ENCODE results near the gene UNG. TPM values are rescaled to one million over a fixed set of nuclear protein-coding genes. Genes with fewer than 3 reads are reported as not detected.

Gene UNG
- total and polyA plus RNA-seq, 4 donors = 11.8 to 17.8 (median 14.9) TPM

DNA sequence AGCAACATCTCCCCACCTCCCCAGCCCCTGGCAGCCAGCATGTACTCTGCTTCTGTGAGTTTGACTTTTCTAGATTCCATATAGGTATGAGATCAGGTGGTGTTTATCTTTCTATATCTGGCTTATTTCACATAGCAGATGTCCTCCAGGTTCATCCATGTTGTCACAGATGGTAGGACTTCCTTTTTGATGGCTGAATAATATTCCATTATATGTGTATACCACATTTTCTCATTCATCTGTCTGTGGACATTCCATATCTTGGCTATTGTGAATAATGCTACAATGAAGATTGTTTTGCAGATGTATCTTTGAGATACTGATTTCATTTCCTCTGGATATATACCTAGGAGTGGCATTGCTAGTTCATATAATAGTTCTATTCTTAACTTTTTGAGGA, 22.5 kb upstream of the UNG start:
- H3K4me3 ChIP-seq = no peak overlapping the region
- ATAC-seq (ENCODE audit: insufficient read depth, low FRiP score) (no peak), DNase-seq (no peak)
- no peak overlapping the region for H3K9ac ChIP-seq (ENCODE audit: insufficient read depth in 1 of 2, low read length in 2 of 2)
- TF ChIP-seq, protein P1, sequence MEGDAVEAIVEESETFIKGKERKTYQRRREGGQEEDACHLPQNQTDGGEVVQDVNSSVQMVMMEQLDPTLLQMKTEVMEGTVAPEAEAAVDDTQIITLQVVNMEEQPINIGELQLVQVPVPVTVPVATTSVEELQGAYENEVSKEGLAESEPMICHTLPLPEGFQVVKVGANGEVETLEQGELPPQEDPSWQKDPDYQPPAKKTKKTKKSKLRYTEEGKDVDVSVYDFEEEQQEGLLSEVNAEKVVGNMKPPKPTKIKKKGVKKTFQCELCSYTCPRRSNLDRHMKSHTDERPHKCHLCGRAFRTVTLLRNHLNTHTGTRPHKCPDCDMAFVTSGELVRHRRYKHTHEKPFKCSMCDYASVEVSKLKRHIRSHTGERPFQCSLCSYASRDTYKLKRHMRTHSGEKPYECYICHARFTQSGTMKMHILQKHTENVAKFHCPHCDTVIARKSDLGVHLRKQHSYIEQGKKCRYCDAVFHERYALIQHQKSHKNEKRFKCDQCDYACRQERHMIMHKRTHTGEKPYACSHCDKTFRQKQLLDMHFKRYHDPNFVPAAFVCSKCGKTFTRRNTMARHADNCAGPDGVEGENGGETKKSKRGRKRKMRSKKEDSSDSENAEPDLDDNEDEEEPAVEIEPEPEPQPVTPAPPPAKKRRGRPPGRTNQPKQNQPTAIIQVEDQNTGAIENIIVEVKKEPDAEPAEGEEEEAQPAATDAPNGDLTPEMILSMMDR (IDR thresholded peaks at IDR 0.05; ENCODE audit: control extremely low read depth, extremely low read depth) = no peak
- H3K36me3 ChIP-seq (ENCODE audit: control insufficient read depth in 4 of 4, insufficient read depth in 4 of 4, low read length in 4 of 4) = peaks cover 17 to 55% (median 41%) of the 10 kb centered on the region in 4 donors
- H3K27ac ChIP-seq (ENCODE audit: low read depth in 1 of 2, low read length in 1 of 2) = no peak overlapping the region
- no peaks in the 10 kb centered on the region for H3K27me3 ChIP-seq (ENCODE audit: control insufficient read depth in 3 of 3, insufficient read depth in 3 of 3, low read length in 2 of 3)
- peaks cover 0 to 6% (median 0%) of the 10 kb centered on the region in 4 donors for H3K9me3 ChIP-seq (ENCODE audit: control insufficient read depth in 4 of 4, insufficient read depth in 3 of 4, low read length in 3 of 4)
- no peaks in the 10 kb centered on the region for H3K4me1 ChIP-seq (ENCODE audit: control insufficient read depth in 5 of 5, insufficient read depth in 5 of 5, low read length in 5 of 5)

DNA sequence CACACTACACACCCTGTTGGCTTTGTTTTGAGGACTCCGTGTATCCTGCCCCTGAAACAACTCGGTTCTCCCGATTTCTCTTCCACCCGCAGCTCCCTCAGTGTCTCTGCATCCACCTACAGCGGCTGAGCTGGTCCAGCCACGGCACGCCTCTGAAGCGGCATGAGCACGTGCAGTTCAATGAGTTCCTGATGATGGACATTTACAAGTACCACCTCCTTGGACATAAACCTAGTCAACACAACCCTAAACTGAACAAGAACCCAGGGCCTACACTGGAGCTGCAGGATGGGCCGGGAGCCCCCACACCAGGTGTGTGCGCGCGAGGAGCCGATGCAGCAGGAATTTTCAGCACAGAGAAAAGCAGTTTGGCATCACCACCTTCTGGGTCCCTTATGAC, 14.6 kb upstream of the UNG start:
- Histone ChIP-seq H3K4me1 (ENCODE audit: control insufficient read depth in 5 of 5, insufficient read depth in 5 of 5, low read length in 5 of 5) (no peaks in the 10 kb centered on the region), H3K9ac (ENCODE audit: insufficient read depth in 1 of 2, low read length in 2 of 2) (no peak overlapping the region), H3K27me3 (ENCODE audit: control insufficient read depth in 3 of 3, insufficient read depth in 3 of 3, low read length in 2 of 3) (no peaks in the 10 kb centered on the region), H3K9me3 (ENCODE audit: control insufficient read depth in 4 of 4, insufficient read depth in 3 of 4, low read length in 3 of 4) (peaks cover 0 to 2% (median under 1%) of the 10 kb centered on the region in 4 donors), H3K27ac (ENCODE audit: low read depth in 1 of 2, low read length in 1 of 2) (no peak overlapping the region), H3K36me3 (ENCODE audit: control insufficient read depth in 4 of 4, insufficient read depth in 4 of 4, low read length in 4 of 4) (peaks cover 23 to 53% (median 41%) of the 10 kb centered on the region in 4 donors), H3K4me3 (no peak overlapping the region)
- TF ChIP-seq, protein P1 (IDR thresholded peaks at IDR 0.05; ENCODE audit: control extremely low read depth, extremely low read depth) = no peak
- 94 to 96% methylated on average over 14 of the region's 14 CpGs for WGBS, 2 donors
- DNase-seq (no peak), ATAC-seq (ENCODE audit: insufficient read depth, low FRiP score) (no peak)

DNA sequence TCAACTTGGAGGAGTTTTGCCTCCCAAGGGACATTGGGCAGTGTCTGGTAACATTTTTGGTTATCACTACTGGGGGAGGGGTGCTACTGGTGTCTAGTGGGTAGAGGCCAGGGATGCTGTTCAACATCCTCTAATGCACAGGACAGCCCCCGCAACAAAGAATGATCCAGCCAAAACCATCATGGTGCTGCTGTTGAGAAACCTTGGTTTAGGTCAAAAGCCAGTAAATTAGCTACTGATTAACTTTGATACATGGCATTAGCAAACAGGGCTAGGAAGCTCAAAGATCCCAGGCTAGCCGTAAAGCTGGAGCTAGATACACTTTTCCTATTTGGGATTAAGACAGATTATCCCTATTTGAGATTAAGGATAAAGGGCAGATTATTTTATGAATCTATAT, 13.0 kb upstream of the UNG start:
- Histone ChIP-seq H3K4me1 (ENCODE audit: control insufficient read depth in 5 of 5, insufficient read depth in 5 of 5, low read length in 5 of 5) (no peaks in the 10 kb centered on the region), H3K9me3 (ENCODE audit: control insufficient read depth in 4 of 4, insufficient read depth in 3 of 4, low read length in 3 of 4) (peaks cover 0 to 2% (median 0%) of the 10 kb centered on the region in 4 donors), H3K4me3 (no peak overlapping the region), H3K27ac (ENCODE audit: low read depth in 1 of 2, low read length in 1 of 2) (no peak overlapping the region), H3K36me3 (ENCODE audit: control insufficient read depth in 4 of 4, insufficient read depth in 4 of 4, low read length in 4 of 4) (peaks cover 25 to 53% (median 42%) of the 10 kb centered on the region in 4 donors), H3K9ac (ENCODE audit: insufficient read depth in 1 of 2, low read length in 2 of 2) (no peak overlapping the region), H3K27me3 (ENCODE audit: control insufficient read depth in 3 of 3, insufficient read depth in 3 of 3, low read length in 2 of 3) (no peaks in the 10 kb centered on the region)
- TF ChIP-seq, protein P1 (IDR thresholded peaks at IDR 0.05; ENCODE audit: control extremely low read depth, extremely low read depth) = no peak
- no peak for DNase-seq
- WGBS, 2 donors = 92 to 97% methylated on average over 2 of the region's 2 CpGs
- no peak for ATAC-seq (ENCODE audit: insufficient read depth, low FRiP score)

DNA sequence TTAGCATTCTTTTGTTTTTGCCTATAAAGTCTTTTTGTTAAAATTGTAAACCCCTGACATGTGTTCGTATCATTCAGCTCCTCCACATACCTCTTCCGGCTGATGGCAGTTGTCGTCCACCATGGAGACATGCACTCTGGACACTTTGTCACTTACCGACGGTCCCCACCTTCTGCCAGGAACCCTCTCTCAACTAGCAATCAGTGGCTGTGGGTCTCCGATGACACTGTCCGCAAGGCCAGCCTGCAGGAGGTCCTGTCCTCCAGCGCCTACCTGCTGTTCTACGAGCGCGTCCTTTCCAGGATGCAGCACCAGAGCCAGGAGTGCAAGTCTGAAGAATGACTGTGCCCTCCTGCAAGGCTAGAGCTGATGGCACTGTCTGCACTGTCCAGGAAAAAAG, 11.8 kb upstream of the UNG start:
- Histone ChIP-seq H3K4me3 (no peak overlapping the region), H3K9me3 (ENCODE audit: control insufficient read depth in 4 of 4, insufficient read depth in 3 of 4, low read length in 3 of 4) (peaks cover 0 to 2% (median 0%) of the 10 kb centered on the region in 4 donors), H3K27me3 (ENCODE audit: control insufficient read depth in 3 of 3, insufficient read depth in 3 of 3, low read length in 2 of 3) (no peaks in the 10 kb centered on the region), H3K9ac (ENCODE audit: insufficient read depth in 1 of 2, low read length in 2 of 2) (no peak overlapping the region), H3K4me1 (ENCODE audit: control insufficient read depth in 5 of 5, insufficient read depth in 5 of 5, low read length in 5 of 5) (no peaks in the 10 kb centered on the region), H3K36me3 (ENCODE audit: control insufficient read depth in 4 of 4, insufficient read depth in 4 of 4, low read length in 4 of 4) (peaks cover 23 to 49% (median 40%) of the 10 kb centered on the region in 4 donors), H3K27ac (ENCODE audit: low read depth in 1 of 2, low read length in 1 of 2) (no peak overlapping the region)
- DNase-seq (no peak), ATAC-seq (ENCODE audit: insufficient read depth, low FRiP score) (no peak)
- 97% methylated on average over 11 of the region's 11 CpGs for WGBS, 2 donors
- TF ChIP-seq, protein P1 (IDR thresholded peaks at IDR 0.05; ENCODE audit: control extremely low read depth, extremely low read depth) = no peak
